Activated CD4-positive, alpha-beta T cell treated with anti-CD3 and anti-CD28 coated beads, Interleukin-2, amount 50 U/mL, for 48 hours (primary cell): ENCODE measurements around the gene NEK11.
"Not testable (repeated sequence)": the region's sequence is repeated elsewhere in the genome, so short reads cannot be mapped to it uniquely, and the experiment has no call there.

Source experiments
- DNase-seq, 2 experiments: peaks; one replicate each; pipeline ENCODE4 v3.0.0-alpha.2; 2020

NEK11 gene

GRCh38 chr3:131315162-131315561 is 288.5 kb downstream of the NEK11 start:
- no peak for DNase-seq

GRCh38 chr3:131317667-131318066 is 291.0 kb downstream of the NEK11 start:
- no peak for DNase-seq

GRCh38 chr3:131323014-131323413 is 296.3 kb downstream of the NEK11 start:
- no peak for DNase-seq

- DNase-seq = no peak
These were observed 297.1 kb downstream of the NEK11 start for GRCh38 chr3:131323792-131324191.

GRCh38 chr3:131324923-131325322 is 298.2 kb downstream of the NEK11 start:
- no peak for DNase-seq

- DNase-seq = no peak
These were observed 299.6 kb downstream of the NEK11 start for GRCh38 chr3:131326307-131326706.

- DNase-seq = no peak
These were observed 302.0 kb downstream of the NEK11 start for GRCh38 chr3:131328721-131329120.

GRCh38 chr3:131329774-131330173 is 303.1 kb downstream of the NEK11 start:
- no peak for DNase-seq

- DNase-seq = not testable (repeated sequence)
These were observed 304.9 kb downstream of the NEK11 start for GRCh38 chr3:131331456-131332085.

GRCh38 chr3:131338948-131339640 is 312.4 kb downstream of the NEK11 start:
- DNase-seq = no peak

GRCh38 chr3:131341761-131342160 is 315.1 kb downstream of the NEK11 start:
- DNase-seq = no peak

- no peak for DNase-seq
These were observed 322.2 kb downstream of the NEK11 start for GRCh38 chr3:131348911-131349310.

- no peak for DNase-seq
These were observed 322.8 kb downstream of the NEK11 start for GRCh38 chr3:131349454-131349853.

- DNase-seq = no peak
These were observed 323.3 kb downstream of the NEK11 start for GRCh38 chr3:131349946-131350347.

GRCh38 chr3:131350506-131350905 is 323.8 kb downstream of the NEK11 start:
- DNase-seq = no peak

GRCh38 chr3:131353016-131353877 is 326.6 kb downstream of the NEK11 start:
- no peak for DNase-seq

- no peak for DNase-seq
These were observed 327.3 kb downstream of the NEK11 start for GRCh38 chr3:131353986-131354385.

GRCh38 chr3:131356006-131356595 is 329.4 kb downstream of the NEK11 start:
- no peak for DNase-seq

GRCh38 chr3:131357275-131357674 is 330.6 kb downstream of the NEK11 start:
- DNase-seq = no peak

GRCh38 chr3:131360191-131360755 is 333.6 kb downstream of the NEK11 start:
- DNase-seq = no peak

- DNase-seq = not testable (repeated sequence)
These were observed 334.4 kb downstream of the NEK11 start for GRCh38 chr3:131361066-131361463.

GRCh38 chr3:131361464-131362421 is 335.1 kb downstream of the NEK11 start:
- no peak for DNase-seq
